RWPE1 (cell line): ENCODE measurements around the gene ULK1.
"Not testable (repeated sequence)": the region's sequence is repeated elsewhere in the genome, so short reads cannot be mapped to it uniquely, and the experiment has no call there.

Experiments
- CTCF ChIA-PET: fragments of 350-600 bp; sonication (Branson Sonifier 250); formaldehyde crosslinking; extraction: SDS; loops from one replicate; lab custom pipeline; 2021; lab: Yijun Ruan, JAX
- POLR2A ChIA-PET: fragments of 400-600 bp; formaldehyde crosslinking; extraction: SDS; loops from one replicate; lab custom pipeline; 2020; ENCODE audit warnings: antibody characterized with exemption; ENCODE audit not compliant: low non-redundant PET; lab: Yijun Ruan, JAX
- DNase-seq: peaks from one replicate; pipeline ENCODE4 v3.0.0; 2012; ENCODE audit warnings: low spot score
- H3K27ac ChIP-seq: fragments of 450-650 bp; 2 replicates; pipeline ENCODE4 v1.5.1; 2017
- CTCF ChIP-seq: fragments of 450-650 bp; conservative IDR thresholded peaks from 2 replicates; pipeline ENCODE4 v1.5.1; 2017; ENCODE audit warnings: low read depth, mild to moderate bottlenecking

Gene ULK1

DNA sequence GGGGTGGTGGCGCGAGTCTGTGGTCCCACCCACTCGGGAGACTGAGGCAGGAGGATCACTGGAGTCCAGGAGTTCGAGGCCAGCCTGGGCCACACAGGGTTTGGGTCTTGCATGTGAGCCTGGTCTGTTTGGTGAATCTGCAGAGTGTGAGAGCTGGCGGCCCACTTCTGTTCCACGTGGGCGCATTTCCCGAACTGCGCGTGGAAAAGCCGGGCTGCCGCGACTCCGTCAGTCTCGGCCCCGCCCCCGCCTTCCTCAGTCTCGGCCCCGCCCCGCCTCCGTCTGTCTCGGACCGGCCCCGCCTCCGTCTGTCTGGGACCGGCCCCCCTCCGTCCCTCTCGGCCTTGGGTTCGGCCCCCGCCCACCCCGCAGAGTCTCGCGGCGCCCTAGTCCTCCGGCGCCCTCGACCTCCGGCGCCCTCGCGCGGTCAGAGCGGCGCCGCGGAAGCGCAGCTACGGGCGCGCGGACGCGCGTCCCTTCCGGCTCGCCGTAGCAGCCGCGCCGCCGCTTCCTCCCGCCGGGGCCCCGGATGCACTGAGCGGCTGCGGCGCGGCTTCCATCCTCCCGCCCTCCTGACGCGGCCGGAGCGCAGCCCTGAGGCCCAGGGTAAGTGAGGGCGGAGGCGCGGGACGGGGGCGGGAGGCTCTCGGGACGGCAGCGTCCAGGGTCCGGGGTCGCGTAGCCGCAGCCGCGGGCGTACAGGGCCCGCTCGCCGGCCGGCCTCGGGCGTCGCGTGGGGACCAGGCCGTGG, 55.2 kb downstream of the ULK1 start, which contains the start of gene EP400:
Gene EP400 (plus strand): TSS at position 512 of the 751 bp plus-strand sequence. CDS start 10,678 bp downstream, outside the sequence.
- DNase-seq, result peak; percentile 94
- CTCF ChIA-PET, result interaction anchor here (0.5 to 2.0 kb wide), 4 partner anchors 51 to 101 kb away, joined by 3 to 10 read pairs (median 3); no protein-coding TSS in a partner anchor
- peak; percentile 70 for TF ChIP-seq CTCF
- peak within 1 kb of the TSS; percentile 77 for H3K27ac ChIP-seq
- POLR2A ChIA-PET, result no interaction called here

- TF ChIP-seq CTCF, result no peak
- peak; percentile 21 for DNase-seq
- ChIA-PET POLR2A (interaction anchor here (0.6 kb wide), 1 partner anchor 39 kb away, joined by 7 read pairs; no protein-coding TSS in a partner anchor), CTCF (interaction anchor here (0.5 to 2.0 kb wide), 4 partner anchors 52 to 99 kb away, joined by 3 to 10 read pairs (median 3); no protein-coding TSS in a partner anchor)
- H3K27ac ChIP-seq, result peak overlapping the region; percentile 77
Observed at GRCh38 chr12:131950182-131950913, 55.9 kb downstream of the ULK1 start.

DNA sequence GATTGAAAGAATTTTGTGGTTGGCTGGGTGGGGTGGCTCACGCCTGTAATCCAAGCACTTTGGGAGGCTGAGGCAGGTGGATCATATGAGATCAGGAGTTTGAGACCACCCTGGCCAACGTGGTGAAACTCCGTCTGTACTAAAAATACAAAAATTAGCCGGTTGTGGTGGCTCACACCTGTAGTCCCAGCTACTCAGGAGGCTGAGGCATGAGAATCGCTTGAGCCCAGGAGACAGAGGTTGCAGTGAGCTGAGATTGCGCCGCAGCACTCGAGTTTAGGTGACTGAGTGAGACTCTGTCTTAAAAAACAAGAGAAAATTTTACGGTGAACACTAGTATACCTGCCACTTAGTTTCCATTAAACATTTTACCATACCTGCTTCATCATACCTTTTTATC, 59.4 kb downstream of the ULK1 start:
- H3K27ac ChIP-seq, DNase-seq, CTCF ChIA-PET, POLR2A ChIA-PET: not testable (repeated sequence)

- CTCF ChIA-PET, DNase-seq, POLR2A ChIA-PET, H3K27ac ChIP-seq: not testable (repeated sequence)
Observed at GRCh38 chr12:131954460-131954859, 60.0 kb downstream of the ULK1 start.

DNA sequence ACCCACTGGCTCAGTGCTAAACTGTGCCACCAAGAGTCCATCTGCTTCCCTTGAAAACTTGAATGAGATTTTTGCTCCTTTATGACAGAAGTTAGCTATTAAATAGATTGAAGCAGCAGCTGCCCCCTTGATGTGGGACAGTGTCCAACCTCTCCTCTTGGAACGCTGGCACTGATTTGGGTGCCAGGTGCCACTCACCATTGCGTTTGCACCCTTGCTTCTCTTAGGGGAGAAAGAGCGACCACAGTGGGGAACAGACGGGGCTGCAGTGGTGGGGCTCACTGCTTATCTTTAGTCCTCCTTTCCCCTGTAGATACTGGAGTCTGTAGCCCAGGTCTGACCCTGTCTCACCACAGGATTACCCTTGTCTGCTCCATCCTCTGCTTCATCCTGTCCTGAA, 64.7 kb downstream of the ULK1 start:
- CTCF ChIA-PET, result no interaction called here
- DNase-seq, result no peak
- no peak overlapping the region for H3K27ac ChIP-seq
- no peak for TF ChIP-seq CTCF
- POLR2A ChIA-PET, result no interaction called here

GRCh38 chr12:131959641-131960589, 65.5 kb downstream of the ULK1 start:
- 0 out of 2 replicates have a peak overlapping the region, but pooled peaks have one; percentile 4 for H3K27ac ChIP-seq
- POLR2A ChIA-PET, result no interaction called here
- TF ChIP-seq CTCF, result no peak
- CTCF ChIA-PET, result no interaction called here
- no peak for DNase-seq

GRCh38 chr12:131960590-131961325, 66.3 kb downstream of the ULK1 start:
- CTCF ChIA-PET, DNase-seq, POLR2A ChIA-PET, H3K27ac ChIP-seq: not testable (repeated sequence)

DNA sequence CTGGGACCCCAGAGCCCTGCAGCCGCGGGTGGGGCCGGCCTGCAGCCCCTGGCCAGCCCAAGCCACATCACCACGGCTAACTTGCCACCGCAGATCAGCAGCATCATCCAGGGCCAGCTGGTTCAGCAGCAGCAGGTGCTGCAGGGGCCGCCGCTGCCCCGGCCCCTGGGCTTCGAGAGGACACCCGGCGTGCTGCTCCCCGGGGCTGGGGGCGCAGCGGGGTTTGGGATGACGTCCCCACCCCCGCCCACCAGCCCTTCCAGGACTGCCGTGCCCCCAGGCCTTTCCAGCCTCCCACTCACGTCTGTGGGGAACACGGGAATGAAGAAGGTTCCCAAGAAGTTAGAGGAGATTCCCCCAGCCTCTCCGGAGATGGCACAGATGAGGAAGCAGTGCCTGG, 66.9 kb downstream of the ULK1 start:
- DNase-seq, CTCF ChIA-PET, H3K27ac ChIP-seq, POLR2A ChIA-PET: not testable (repeated sequence)
